Stimulated activated CD4-positive, alpha-beta T cell treated with anti-CD3 and anti-CD28 coated beads, Interleukin-1b, Interleukin-23, amount 100 ng/mL, for 48 hours (primary cell): ENCODE measurements around the gene SCNN1B.
"Not testable (repeated sequence)": the region's sequence is repeated elsewhere in the genome, so short reads cannot be mapped to it uniquely, and the experiment has no call there.

Experiments used
- DNase-seq: peaks from one replicate; pipeline ENCODE4 v3.0.0-alpha.2; 2020

The SCNN1B gene

DNA sequence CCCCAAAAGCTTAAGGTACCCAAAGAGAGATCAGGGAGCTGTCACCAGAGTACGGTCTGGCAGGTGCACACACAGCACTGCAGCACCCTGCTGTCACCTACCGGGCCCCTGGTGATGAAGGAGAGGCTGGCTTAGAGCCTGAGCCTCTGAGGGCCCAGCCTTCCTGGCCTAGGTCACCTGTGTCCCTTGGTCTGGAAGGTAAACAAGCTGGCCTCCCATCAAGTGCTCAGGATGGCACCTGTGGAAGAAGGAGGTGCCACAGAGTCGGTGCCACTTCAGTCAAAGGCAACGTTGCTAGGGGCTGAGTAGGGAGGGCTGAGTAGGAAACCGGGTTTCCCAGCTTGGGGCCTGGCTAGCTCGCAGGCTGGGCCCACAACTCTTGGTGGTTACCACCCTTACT, 80.2 kb downstream of the SCNN1B start:
- no peak for DNase-seq

- no peak for DNase-seq
These were observed 81.8 kb downstream of the SCNN1B start for GRCh38 chr16:23383881-23384280.

DNA sequence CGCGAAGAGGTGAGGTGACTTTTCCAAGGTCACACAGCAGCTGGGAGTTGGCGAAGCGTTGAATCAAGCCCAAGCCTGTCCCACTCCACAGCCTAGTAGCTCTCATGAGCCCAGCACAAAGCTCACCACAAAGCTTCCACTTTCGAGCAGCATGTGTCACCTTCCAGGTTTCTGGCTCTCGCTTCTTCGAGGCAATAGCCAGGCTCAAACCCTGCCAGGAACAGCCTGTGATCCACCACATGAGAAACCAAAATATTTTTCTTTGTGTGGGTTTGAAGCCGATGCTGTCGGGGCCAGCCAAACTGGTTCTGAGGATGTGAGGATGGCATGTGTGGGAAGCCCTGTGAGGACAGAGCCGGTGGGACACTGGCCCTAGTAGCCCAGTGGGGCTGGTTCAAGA, 82.8 kb downstream of the SCNN1B start:
- no peak for DNase-seq

DNA sequence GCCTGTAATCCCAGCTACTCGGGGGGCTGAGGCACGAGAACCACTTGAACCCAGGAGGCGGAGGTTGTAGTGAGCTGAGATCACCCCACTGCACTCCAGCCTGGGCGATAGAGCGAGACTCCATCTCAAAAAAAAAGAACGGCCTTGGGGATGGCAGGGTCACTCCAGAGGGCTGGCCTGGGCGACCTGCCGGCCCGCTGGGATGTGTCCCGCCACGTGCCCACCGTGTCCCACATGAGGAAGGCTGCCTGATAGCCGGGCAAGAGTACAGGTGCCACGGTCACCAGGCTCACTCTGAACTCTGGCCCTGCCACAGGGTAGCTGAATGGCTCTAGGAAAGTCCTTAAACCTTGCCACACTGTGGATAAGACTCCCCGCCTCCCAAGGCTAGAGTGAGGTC, 83.3 kb downstream of the SCNN1B start:
- no peak for DNase-seq

GRCh38 chr16:23387666-23388065, 85.6 kb downstream of the SCNN1B start:
- DNase-seq: no peak

DNA sequence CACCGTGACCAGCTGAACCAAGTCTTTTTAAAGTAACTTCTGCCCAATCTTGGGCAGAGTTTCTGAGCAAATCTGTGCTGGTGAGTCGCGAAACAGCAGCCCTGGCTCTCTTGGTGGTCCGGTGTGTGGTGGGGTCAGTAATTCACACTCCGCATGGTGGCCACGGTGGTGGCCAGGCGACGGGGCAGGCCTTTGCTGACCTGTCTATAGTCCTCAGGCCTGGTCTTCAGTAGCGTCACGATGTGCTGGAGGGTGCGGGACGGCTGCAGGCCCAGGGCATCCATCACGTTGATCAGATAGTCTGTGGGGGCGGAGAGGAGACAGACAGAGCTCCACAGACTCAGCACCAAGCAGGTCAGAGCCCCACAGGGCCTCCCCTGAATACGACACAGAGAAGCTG, 86.7 kb downstream of the SCNN1B start:
- no peak for DNase-seq

GRCh38 chr16:23389201-23389600, 87.1 kb downstream of the SCNN1B start:
- DNase-seq: no peak

- DNase-seq: not testable (repeated sequence)
These were observed 87.8 kb downstream of the SCNN1B start for GRCh38 chr16:23389936-23390335.

- DNase-seq: no peak
These were observed 89.5 kb downstream of the SCNN1B start for GRCh38 chr16:23391381-23392222.

GRCh38 chr16:23392223-23392600, 90.1 kb downstream of the SCNN1B start:
- DNase-seq: no peak

DNA sequence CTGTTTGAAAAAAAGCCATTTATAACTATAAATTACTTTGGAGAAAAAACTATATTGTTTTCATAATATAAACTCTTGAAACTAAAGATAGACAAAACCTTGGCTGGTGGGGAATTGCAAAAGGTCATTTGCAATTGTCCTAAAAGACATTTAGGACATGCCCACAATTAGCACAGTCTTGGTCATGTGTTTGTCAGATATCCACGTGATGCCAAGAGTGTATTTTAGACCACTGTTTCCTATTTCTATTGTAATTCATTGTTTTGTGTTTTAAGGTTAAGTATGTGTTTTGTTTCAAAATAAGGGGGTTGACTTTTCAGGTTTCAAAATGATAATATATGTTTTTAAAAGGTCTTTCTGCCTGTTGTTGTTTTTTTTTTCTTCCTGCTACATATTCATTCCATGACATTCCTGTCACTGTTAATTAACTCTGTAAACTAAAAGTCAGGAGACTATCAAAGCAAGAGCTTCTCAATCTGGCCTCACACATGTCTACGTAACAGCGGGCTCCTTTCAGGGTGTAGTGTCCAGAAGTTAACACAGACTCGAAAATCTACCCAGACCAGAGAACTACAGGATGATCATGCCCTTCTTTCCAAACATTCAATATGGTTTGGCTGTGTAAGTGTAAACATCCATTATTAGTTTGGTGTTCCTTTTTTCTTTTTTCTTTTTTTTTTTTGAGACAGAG, 92.2 kb downstream of the SCNN1B start:
- DNase-seq: no peak

DNA sequence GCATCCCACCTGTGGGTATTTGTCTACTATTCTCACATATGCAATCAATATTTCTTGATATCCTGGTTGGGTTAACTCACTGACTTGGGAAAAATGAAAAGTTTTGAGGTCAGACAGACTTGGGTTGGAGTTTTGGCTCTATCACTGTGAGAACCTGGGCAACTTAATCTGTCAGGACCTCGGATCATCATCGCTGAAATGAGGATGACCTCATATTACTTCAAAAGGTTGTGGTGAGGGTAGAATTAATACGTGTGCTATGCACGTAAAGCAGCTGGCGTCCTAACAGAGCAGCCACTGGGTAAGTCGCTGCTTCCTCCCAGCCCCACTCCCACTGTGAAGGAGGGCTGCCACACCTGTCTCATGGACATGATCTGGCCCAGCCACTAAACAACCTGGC, 93.6 kb downstream of the SCNN1B start:
- no peak for DNase-seq

GRCh38 chr16:23397464-23397863, 95.4 kb downstream of the SCNN1B start:
- no peak for DNase-seq

- no peak for DNase-seq
These were observed 97.1 kb downstream of the SCNN1B start for GRCh38 chr16:23398987-23399805.

GRCh38 chr16:23400447-23400846, 98.3 kb downstream of the SCNN1B start:
- DNase-seq: not testable (repeated sequence)

GRCh38 chr16:23401139-23401538, 99.0 kb downstream of the SCNN1B start:
- DNase-seq: no peak

DNA sequence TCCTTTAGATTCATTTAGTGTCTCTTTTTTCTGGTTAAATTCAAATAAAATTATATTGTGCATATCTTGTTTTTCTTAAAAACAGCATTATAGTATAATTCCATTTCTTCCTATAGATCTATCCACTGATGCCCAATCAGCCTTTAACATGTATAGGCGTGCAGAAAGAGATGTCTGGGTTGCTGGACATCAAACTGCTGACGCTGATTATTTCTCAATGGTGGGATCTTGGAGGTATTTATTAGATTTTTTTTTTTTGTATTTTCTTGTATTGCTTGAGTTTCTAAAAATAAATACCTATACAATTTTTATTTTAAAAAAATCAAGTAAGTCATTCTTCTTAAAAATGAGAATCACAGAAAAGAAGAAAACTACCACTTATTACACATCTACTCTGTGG, 100.0 kb downstream of the SCNN1B start:
- no peak for DNase-seq

GRCh38 chr16:23403547-23403946, 101.4 kb downstream of the SCNN1B start:
- no peak for DNase-seq

GRCh38 chr16:23406024-23406423, 103.9 kb downstream of the SCNN1B start:
- no peak for DNase-seq

DNA sequence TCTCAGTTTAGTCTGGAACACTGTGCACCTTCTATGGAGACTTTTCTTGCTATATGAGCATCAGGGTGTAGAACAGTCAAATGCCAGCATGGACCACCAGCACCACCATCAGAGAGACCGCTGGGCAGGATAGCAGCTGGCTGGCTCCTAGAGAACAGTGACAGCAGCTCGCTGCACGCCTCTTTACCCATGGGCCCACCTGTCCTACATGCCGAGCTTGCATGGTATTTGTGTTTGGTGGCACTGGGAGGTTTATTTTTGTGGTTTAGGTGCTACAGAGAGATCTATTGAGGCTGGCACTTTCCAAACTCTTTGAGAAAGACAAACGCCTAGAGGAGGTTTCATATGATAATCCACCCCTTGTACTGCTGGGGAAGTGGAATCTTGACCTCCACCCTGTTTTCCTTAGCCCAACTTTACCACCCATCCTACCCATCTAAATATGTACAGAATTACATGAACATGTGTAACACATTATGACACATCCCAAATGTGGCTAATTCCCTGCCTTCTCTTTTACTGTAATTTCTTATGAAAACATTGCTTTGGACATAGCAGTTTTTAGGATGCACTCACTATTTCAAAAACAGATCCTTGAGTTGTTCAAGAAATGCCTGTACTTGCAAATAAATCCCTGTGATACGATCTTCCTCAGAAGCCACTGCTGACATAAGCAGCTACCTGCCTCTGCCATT, 104.6 kb downstream of the SCNN1B start:
- DNase-seq: no peak

GRCh38 chr16:23407436-23408127, 105.5 kb downstream of the SCNN1B start:
- no peak for DNase-seq

DNA sequence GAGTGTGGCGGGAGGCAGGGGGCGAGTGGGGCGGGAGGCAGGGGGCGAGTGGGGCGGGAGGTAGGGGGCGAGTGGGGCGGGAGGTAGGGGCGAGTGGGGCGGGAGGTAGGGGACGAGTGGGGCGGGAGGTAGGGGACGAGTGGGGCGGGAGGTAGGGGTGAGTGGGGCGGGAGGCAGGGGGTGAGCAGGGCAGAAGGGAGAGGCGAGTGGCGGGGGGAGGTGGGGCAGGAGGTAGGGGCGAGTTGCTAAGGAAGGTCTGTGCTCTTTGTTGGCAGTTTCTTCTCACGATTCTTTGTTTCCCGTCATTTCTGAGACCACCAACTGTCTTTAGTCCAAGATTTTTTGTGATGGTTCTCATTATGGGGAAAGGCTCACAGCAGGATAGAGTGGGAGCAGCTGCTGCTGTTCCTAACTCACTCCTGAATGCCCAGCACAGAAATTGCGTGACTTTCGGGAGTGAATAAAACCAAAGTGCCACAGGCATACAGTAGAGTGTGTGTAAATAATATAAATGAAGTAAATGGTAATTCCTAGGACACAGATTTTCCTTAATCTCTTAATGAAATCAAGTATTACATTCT, 106.2 kb downstream of the SCNN1B start:
- DNase-seq: no peak
